GM12872 (cell line): ENCODE measurements around the gene TRMT2A.

Source experiments
- CTCF ChIP-seq: IDR thresholded peaks from 3 replicates; pipeline ENCODE4 v1.5.1; 2011; ENCODE audit warnings: low read depth, mild to moderate bottlenecking, low read length, moderate library complexity; ENCODE audit not compliant: insufficient read depth

Gene TRMT2A

GRCh38 chr22:20099099-20099711, 17.8 kb downstream of the TRMT2A start:
- TF ChIP-seq CTCF: no peak

GRCh38 chr22:20096574-20097420, 20.2 kb downstream of the TRMT2A start:
- TF ChIP-seq CTCF: no peak

DNA sequence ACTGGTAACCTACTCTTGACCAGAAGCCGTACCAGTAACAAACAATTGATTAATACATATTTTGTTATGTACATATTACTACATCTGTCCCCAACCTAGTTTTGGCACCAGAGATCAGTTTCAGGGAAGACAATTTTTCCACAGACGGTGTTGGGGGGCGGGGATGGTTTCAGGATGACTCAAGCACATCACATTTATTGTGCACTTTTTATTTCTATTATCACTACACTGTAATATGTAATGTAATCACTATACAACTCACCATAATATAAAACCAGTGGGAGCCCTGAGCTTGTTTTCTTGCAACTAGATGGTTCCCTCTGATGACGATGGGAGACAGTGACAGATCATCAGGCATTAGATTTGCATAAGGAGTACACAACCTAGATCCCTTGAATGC, 21.5 kb downstream of the TRMT2A start:
- no peak for TF ChIP-seq CTCF

- TF ChIP-seq CTCF: no peak
Measured at GRCh38 chr22:20094197-20094807, 22.7 kb downstream of the TRMT2A start.

DNA sequence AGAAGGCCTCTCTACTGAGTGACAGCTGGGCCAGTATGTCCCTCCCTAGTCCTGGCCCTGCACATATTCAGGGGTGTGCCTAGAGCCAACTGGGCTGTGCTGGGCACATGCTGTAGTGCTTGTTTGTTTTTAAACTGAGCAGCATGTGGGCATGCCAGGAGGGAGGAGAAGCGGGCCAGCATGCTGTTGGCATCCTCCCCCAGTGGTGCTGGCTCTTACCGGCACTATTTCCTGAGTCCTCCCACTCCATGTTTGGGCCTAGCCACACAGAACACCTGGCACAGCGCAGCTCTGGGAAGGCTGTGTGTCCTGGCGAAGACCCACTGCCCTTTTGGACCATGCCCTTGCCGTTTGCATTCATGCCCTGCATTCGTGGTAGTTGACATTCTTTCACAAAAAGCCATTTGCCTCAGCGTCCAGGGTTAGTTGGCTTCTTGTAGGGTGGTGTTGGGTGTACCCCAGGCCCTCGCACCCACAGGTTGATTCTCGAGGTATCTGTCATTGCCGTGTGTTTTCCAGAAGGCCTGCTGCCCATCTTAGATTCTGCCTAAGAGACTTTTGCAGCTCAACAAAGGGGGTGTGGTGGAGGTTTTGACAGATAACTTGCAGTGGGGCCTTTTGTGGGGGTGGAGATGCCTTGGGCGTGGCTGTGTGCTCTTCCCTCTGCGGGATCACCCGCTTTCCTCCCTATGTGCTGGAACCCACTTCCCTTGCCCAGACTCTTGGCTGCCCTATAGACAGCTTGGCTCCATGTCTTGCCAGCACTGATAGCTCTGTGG, 23.4 kb downstream of the TRMT2A start:
- no peak for TF ChIP-seq CTCF

- no peak for TF ChIP-seq CTCF
Measured at GRCh38 chr22:20092477-20092854, 24.6 kb downstream of the TRMT2A start.
